Loucy (cell line): ENCODE results near the gene PCCA.

Experiments
- EZH2phosphoT487 ChIP-seq: fragments of 200-600 bp; IDR thresholded peaks from 2 replicates; pipeline ENCODE4 v1.6.1; 2018; ENCODE audit warnings: antibody characterized with exemption, mild to moderate bottlenecking, moderate library complexity, borderline replicate concordance
- TF ChIP-seq, protein P1 (sequence below): fragments of 200-600 bp; sonication (generic); conservative IDR thresholded peaks from 2 replicates; pipeline ENCODE4 v1.5.1; 2014; ENCODE audit warnings: mild to moderate bottlenecking, antibody characterized with exemption, low read length

DNA sequence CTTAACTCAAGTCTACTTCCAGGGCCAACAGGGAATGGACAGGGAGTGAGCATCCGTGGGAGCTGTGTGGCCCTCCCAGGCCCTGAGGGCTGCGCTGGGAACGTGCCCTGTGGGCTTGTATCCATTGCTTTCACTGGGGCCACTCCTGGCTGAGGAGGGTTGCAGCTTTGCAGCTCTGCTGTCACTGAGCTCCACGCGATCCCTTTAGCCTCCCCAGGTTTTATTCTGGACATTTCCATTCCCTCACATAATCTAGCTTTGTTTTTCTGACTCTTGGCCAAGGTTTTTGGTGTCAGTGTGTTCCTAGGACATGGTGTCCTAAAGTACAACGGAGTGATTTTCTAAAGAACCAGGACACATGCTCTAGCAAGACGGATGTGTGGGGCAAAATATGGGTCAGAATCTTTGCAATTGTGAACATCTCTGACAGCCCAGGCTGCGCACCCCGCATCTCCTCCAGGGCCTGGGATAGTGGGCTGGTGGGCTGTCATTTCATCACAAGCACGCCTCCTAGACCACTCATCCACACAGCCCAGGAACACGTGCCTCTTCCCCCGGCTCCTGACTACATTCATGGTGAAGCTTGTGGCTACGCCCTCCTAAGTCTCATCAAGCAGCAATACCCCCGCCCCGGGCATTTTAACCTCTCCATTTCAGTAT is 471.7 kb downstream of the PCCA start:
- TF ChIP-seq, protein P1, sequence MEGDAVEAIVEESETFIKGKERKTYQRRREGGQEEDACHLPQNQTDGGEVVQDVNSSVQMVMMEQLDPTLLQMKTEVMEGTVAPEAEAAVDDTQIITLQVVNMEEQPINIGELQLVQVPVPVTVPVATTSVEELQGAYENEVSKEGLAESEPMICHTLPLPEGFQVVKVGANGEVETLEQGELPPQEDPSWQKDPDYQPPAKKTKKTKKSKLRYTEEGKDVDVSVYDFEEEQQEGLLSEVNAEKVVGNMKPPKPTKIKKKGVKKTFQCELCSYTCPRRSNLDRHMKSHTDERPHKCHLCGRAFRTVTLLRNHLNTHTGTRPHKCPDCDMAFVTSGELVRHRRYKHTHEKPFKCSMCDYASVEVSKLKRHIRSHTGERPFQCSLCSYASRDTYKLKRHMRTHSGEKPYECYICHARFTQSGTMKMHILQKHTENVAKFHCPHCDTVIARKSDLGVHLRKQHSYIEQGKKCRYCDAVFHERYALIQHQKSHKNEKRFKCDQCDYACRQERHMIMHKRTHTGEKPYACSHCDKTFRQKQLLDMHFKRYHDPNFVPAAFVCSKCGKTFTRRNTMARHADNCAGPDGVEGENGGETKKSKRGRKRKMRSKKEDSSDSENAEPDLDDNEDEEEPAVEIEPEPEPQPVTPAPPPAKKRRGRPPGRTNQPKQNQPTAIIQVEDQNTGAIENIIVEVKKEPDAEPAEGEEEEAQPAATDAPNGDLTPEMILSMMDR = no peak
- no peak for TF ChIP-seq EZH2phosphoT487
